Osteoblast (primary cell): ENCODE data around the gene SULT2B1. TPM values are rescaled to one million over a fixed set of nuclear protein-coding genes. Genes with fewer than 3 reads are reported as not detected.
A peak's percentile ranks its signal among the peaks of the same experiment; 100 is the strongest.

Source experiments
- DNase-seq: peaks from one replicate; pipeline ENCODE4 v3.0.0; 2011; ENCODE audit warnings: low spot score, mixed read lengths; ENCODE audit not compliant: insufficient read length; ENCODE audit errors: missing footprints
- H2AFZ ChIP-seq: 2 replicates; pipeline ENCODE4 v1.6.0; 2011; ENCODE audit warnings: mild to moderate bottlenecking, low read length
- H3K27ac ChIP-seq: 2 replicates; pipeline ENCODE4 v1.5.1; 2011; ENCODE audit warnings: mild to moderate bottlenecking, low read depth, low read length, moderate library complexity
- H3K27me3 ChIP-seq: 2 replicates; pipeline ENCODE4 v1.6.0; 2012; ENCODE audit warnings: mild to moderate bottlenecking, control low read depth, inconsistent platforms, low read length, moderate library complexity; ENCODE audit not compliant: insufficient read depth
- H3K36me3 ChIP-seq: 2 replicates; pipeline ENCODE4 v1.5.1; 2011; ENCODE audit warnings: mild to moderate bottlenecking, low read length, control low read depth, moderate library complexity; ENCODE audit not compliant: insufficient read depth
- H3K4me1 ChIP-seq: 2 replicates; pipeline ENCODE4 v1.5.1; 2011; ENCODE audit warnings: mild to moderate bottlenecking, low read length, control low read depth, moderate library complexity; ENCODE audit not compliant: insufficient read depth
- H3K4me2 ChIP-seq: 2 replicates; pipeline ENCODE4 v1.6.0; 2011; ENCODE audit warnings: mild to moderate bottlenecking, low read length; ENCODE audit not compliant: insufficient read depth
- H3K4me3 ChIP-seq: fragments of 200-600 bp; sonication (generic); 3 replicates; pipeline ENCODE4 v1.5.1; 2012; ENCODE audit warnings: mild to moderate bottlenecking, low read length, inconsistent platforms; ENCODE audit not compliant: insufficient read depth
- H3K79me2 ChIP-seq: 2 replicates; pipeline ENCODE4 v1.6.0; 2012; ENCODE audit warnings: mild to moderate bottlenecking, low read length, control low read depth, inconsistent platforms; ENCODE audit not compliant: insufficient read depth
- H3K9me3 ChIP-seq: 2 replicates; pipeline ENCODE4 v1.5.1; 2011; ENCODE audit warnings: low read depth, low read length, control low read depth
- H4K20me1 ChIP-seq: 2 replicates; pipeline ENCODE4 v1.6.0; 2012; ENCODE audit warnings: mild to moderate bottlenecking, low read length, control low read depth; ENCODE audit not compliant: insufficient read depth
- CTCF ChIP-seq: IDR thresholded peaks from 2 replicates; pipeline ENCODE4 v1.5.1; 2011; ENCODE audit warnings: mild to moderate bottlenecking, low read depth, low read length, moderate library complexity; ENCODE audit errors: extremely low read depth
- total RNA-seq: library from RNA; depleted of rRNA; stranded (reverse); fragments of >200 nt; gene quantifications from 2 replicates; pipeline ENCODE4 v1.2.3, GENCODE V29; 2012

Gene SULT2B1
- total RNA-seq, 1 donor, result under 0.01 TPM

GRCh38 chr19:48524732-48525131 is 27.2 kb upstream of the SULT2B1 start:
- no peaks in the 10 kb centered on the region for H3K36me3 ChIP-seq
- H2AFZ ChIP-seq, result no peak overlapping the region
- no peak overlapping the region for H3K27ac ChIP-seq
- no peaks in the 10 kb centered on the region for H3K79me2 ChIP-seq
- no peak overlapping the region for H3K4me2 ChIP-seq
- H4K20me1 ChIP-seq, result no peaks in the 10 kb centered on the region
- no peak for DNase-seq
- no peak for TF ChIP-seq CTCF
- H3K9me3 ChIP-seq, result peaks cover 8% of the 10 kb centered on the region
- H3K27me3 ChIP-seq, result no peaks in the 10 kb centered on the region
- H3K4me3 ChIP-seq, result no peak overlapping the region
- H3K4me1 ChIP-seq, result no peaks in the 10 kb centered on the region

GRCh38 chr19:48529156-48529555 is 22.8 kb upstream of the SULT2B1 start:
- no peak overlapping the region for H2AFZ ChIP-seq
- no peaks in the 10 kb centered on the region for H3K79me2 ChIP-seq
- no peak overlapping the region for H3K4me2 ChIP-seq
- peaks cover 6% of the 10 kb centered on the region for H3K27me3 ChIP-seq
- no peaks in the 10 kb centered on the region for H4K20me1 ChIP-seq
- H3K9me3 ChIP-seq, result peaks cover 6% of the 10 kb centered on the region
- no peak overlapping the region for H3K27ac ChIP-seq
- no peaks in the 10 kb centered on the region for H3K4me1 ChIP-seq
- DNase-seq, result no peak
- H3K4me3 ChIP-seq, result no peak overlapping the region
- H3K36me3 ChIP-seq, result no peaks in the 10 kb centered on the region
- TF ChIP-seq CTCF, result no peak

GRCh38 chr19:48530066-48530720 is 21.8 kb upstream of the SULT2B1 start:
- peak overlapping the region; percentile 51 for H2AFZ ChIP-seq
- DNase-seq, result peak; percentile 57
- H3K79me2 ChIP-seq, result no peaks in the 10 kb centered on the region
- H3K36me3 ChIP-seq, result no peaks in the 10 kb centered on the region
- peaks cover 6% of the 10 kb centered on the region for H3K27me3 ChIP-seq
- TF ChIP-seq CTCF, result no peak
- H3K4me2 ChIP-seq, result no peak overlapping the region
- no peaks in the 10 kb centered on the region for H4K20me1 ChIP-seq
- H3K9me3 ChIP-seq, result peaks cover 5% of the 10 kb centered on the region
- no peak overlapping the region for H3K4me3 ChIP-seq
- no peaks in the 10 kb centered on the region for H3K4me1 ChIP-seq
- H3K27ac ChIP-seq, result no peak overlapping the region

- Histone ChIP-seq H3K4me2 (no peak overlapping the region), H3K27ac (no peak overlapping the region), H4K20me1 (no peaks in the 10 kb centered on the region), H3K79me2 (no peaks in the 10 kb centered on the region), H2AFZ (no peak overlapping the region), H3K27me3 (peaks cover 6% of the 10 kb centered on the region), H3K36me3 (no peaks in the 10 kb centered on the region), H3K9me3 (peaks cover 5% of the 10 kb centered on the region), H3K4me1 (no peaks in the 10 kb centered on the region), H3K4me3 (no peak overlapping the region)
- TF ChIP-seq CTCF, result no peak
- DNase-seq, result no peak
These were observed 21.2 kb upstream of the SULT2B1 start for GRCh38 chr19:48530770-48531169.
